H9 (cell line): ENCODE measurements around the gene GALNS. TPM values are rescaled to one million over a fixed set of nuclear protein-coding genes. Genes with fewer than 3 reads are reported as not detected.

Source experiments
- DNase-seq: peaks from one replicate; pipeline ENCODE4 v3.0.0-alpha.2; 2017
- H2AFZ ChIP-seq: one replicate; pipeline ENCODE4 v1.6.1; 2013; ENCODE audit warnings: mild to moderate bottlenecking, low read length, control low read depth, moderate library complexity
- H2AK5ac ChIP-seq: 2 replicates; pipeline ENCODE4 v1.6.1; 2013; ENCODE audit warnings: low read length, control low read depth, mixed read lengths; ENCODE audit not compliant: insufficient read length
- H2BK120ac ChIP-seq: one replicate; pipeline ENCODE4 v1.6.1; 2013; ENCODE audit warnings: low read depth, mild to moderate bottlenecking, low read length, control low read depth, inconsistent platforms; ENCODE audit not compliant: poor library complexity, severe bottlenecking
- H2BK12ac ChIP-seq: 2 replicates; pipeline ENCODE4 v1.6.1; 2013; ENCODE audit warnings: low read length, control low read depth, mixed read lengths, low read depth; ENCODE audit not compliant: insufficient read length
- H2BK15ac ChIP-seq: 2 replicates; pipeline ENCODE4 v1.6.1; 2013; ENCODE audit warnings: low read depth, low read length, control low read depth
- H2BK20ac ChIP-seq: one replicate; pipeline ENCODE4 v1.6.1; 2013; ENCODE audit warnings: low read depth, mild to moderate bottlenecking, low read length, control low read depth, inconsistent platforms; ENCODE audit not compliant: poor library complexity, severe bottlenecking
- H2BK5ac ChIP-seq: 2 replicates; pipeline ENCODE4 v1.6.1; 2013; ENCODE audit warnings: low read length, control low read depth, mixed read lengths; ENCODE audit not compliant: insufficient read length
- H3K14ac ChIP-seq: 2 replicates; pipeline ENCODE4 v1.6.1; 2013; ENCODE audit warnings: low read length, control low read depth; ENCODE audit not compliant: insufficient read depth
- H3K18ac ChIP-seq: 2 replicates; pipeline ENCODE4 v1.6.1; 2013; ENCODE audit warnings: low read depth, mild to moderate bottlenecking, mixed read lengths, low read length, control low read depth; ENCODE audit not compliant: insufficient read length
- H3K23ac ChIP-seq: 2 replicates; pipeline ENCODE4 v1.6.1; 2013; ENCODE audit warnings: low read length, control low read depth, mixed read lengths, low read depth; ENCODE audit not compliant: insufficient read length
- H3K23me2 ChIP-seq: 2 replicates; pipeline ENCODE4 v1.6.1; 2013; ENCODE audit warnings: low read depth, mild to moderate bottlenecking, mixed read lengths, low read length, control low read depth; ENCODE audit not compliant: insufficient read length, poor library complexity, severe bottlenecking
- H3K27ac ChIP-seq: 2 replicates; pipeline ENCODE4 v1.5.1; 2013; ENCODE audit warnings: low read length, control low read depth, mixed read lengths, low read depth; ENCODE audit not compliant: insufficient read length
- H3K27me3 ChIP-seq: 2 replicates; pipeline ENCODE4 v1.6.1; 2013; ENCODE audit warnings: low read length, control low read depth, inconsistent platforms; ENCODE audit not compliant: insufficient read depth
- H3K4ac ChIP-seq: 2 replicates; pipeline ENCODE4 v1.6.1; 2013; ENCODE audit warnings: low read depth, mild to moderate bottlenecking, control low read depth, inconsistent platforms, low read length, moderate library complexity
- H3K4me1 ChIP-seq: 2 replicates; pipeline ENCODE4 v1.6.1; 2013; ENCODE audit warnings: low read length, control low read depth, inconsistent platforms; ENCODE audit not compliant: insufficient read depth
- H3K4me2 ChIP-seq: 2 replicates; pipeline ENCODE4 v1.6.1; 2013; ENCODE audit warnings: low read length, control low read depth, mixed read lengths; ENCODE audit not compliant: insufficient read length, insufficient read depth
- H3K56ac ChIP-seq: 2 replicates; pipeline ENCODE4 v1.6.1; 2013; ENCODE audit warnings: low read depth, mild to moderate bottlenecking, mixed read lengths, low read length, control low read depth; ENCODE audit not compliant: insufficient read length
- H3K79me1 ChIP-seq: 2 replicates; pipeline ENCODE4 v1.6.1; 2013; ENCODE audit warnings: low read depth, mild to moderate bottlenecking, moderate library complexity, low read length, control low read depth, inconsistent platforms; ENCODE audit not compliant: insufficient read depth, poor library complexity, severe bottlenecking
- H3K79me2 ChIP-seq: 2 replicates; pipeline ENCODE4 v1.6.1; 2013; ENCODE audit warnings: low read length, control low read depth, inconsistent platforms; ENCODE audit not compliant: insufficient read depth
- H3K9ac ChIP-seq: 2 replicates; pipeline ENCODE4 v1.6.1; 2013; ENCODE audit warnings: low read length, control low read depth, mixed read lengths; ENCODE audit not compliant: insufficient read length; ENCODE audit errors: extremely low read depth
- H3K9me3 ChIP-seq: one replicate; pipeline ENCODE4 v1.6.1; 2013; ENCODE audit warnings: low read depth, low read length, inconsistent platforms; ENCODE audit not compliant: control insufficient read depth
- H3T11ph ChIP-seq: one replicate; pipeline ENCODE4 v1.6.1; 2013; ENCODE audit warnings: mild to moderate bottlenecking, low read length, control low read depth, inconsistent platforms
- H4K20me1 ChIP-seq: one replicate; pipeline ENCODE4 v1.6.1; 2013; ENCODE audit not compliant: control insufficient read depth, insufficient read length, insufficient read depth
- H4K5ac ChIP-seq: 2 replicates; pipeline ENCODE4 v1.6.1; 2013; ENCODE audit warnings: low read depth, mild to moderate bottlenecking, mixed read lengths, low read length, control low read depth; ENCODE audit not compliant: insufficient read length
- H4K8ac ChIP-seq: replicated peaks from 2 replicates; pipeline ENCODE4 v1.6.1; 2013; ENCODE audit warnings: low read length, control low read depth, mixed read lengths, low read depth; ENCODE audit not compliant: insufficient read length
- H4K91ac ChIP-seq: 2 replicates; pipeline ENCODE4 v1.6.1; 2013; ENCODE audit warnings: low read depth, mild to moderate bottlenecking, moderate library complexity, mixed read lengths, low read length, control low read depth; ENCODE audit not compliant: insufficient read length
- H3K27ac Mint-ChIP-seq, 3 experiments: 2 replicates in 2 of 3; 3 replicates in 1 of 3; pipeline ENCODE4 v1.8.0; 2020 to 2021; ENCODE audit warnings: mixed read lengths in 3 of 3, mild to moderate bottlenecking in 1 of 3, moderate library complexity in 1 of 3
- H3K27me3 Mint-ChIP-seq: 2 replicates; pipeline ENCODE4 v1.8.0; 2021; ENCODE audit warnings: low read depth, mild to moderate bottlenecking, moderate library complexity, mixed read lengths
- H3K36me3 Mint-ChIP-seq, 3 experiments: 2 replicates in 2 of 3; 3 replicates in 1 of 3; pipeline ENCODE4 v1.8.0; 2020 to 2021; ENCODE audit warnings: low read depth in 3 of 3, mixed read lengths in 3 of 3; ENCODE audit not compliant: insufficient read depth in 1 of 3
- H3K4me1 Mint-ChIP-seq, 2 experiments: 2 replicates each; pipeline ENCODE4 v1.8.0; 2020; ENCODE audit warnings: mixed read lengths in 2 of 2
- H3K4me3 Mint-ChIP-seq, 2 experiments: 2 replicates in 1 of 2; 3 replicates in 1 of 2; pipeline ENCODE4 v1.8.0; 2020 to 2021; ENCODE audit warnings: mild to moderate bottlenecking in 2 of 2, mixed read lengths in 2 of 2, moderate library complexity in 1 of 2
- H3K9me3 Mint-ChIP-seq, 2 experiments: 2 replicates in 1 of 2; 3 replicates in 1 of 2; pipeline ENCODE4 v1.8.0; 2020; ENCODE audit warnings: mild to moderate bottlenecking in 2 of 2, mixed read lengths in 2 of 2, moderate library complexity in 1 of 2
- CTCF ChIP-seq: fragments of 200-600 bp; sonication (generic); conservative IDR thresholded peaks from 3 replicates; pipeline ENCODE4 v1.8.0; 2021; ENCODE audit warnings: antibody characterized with exemption, mild to moderate bottlenecking
- WGBS: extraction: QIAGEN DNeasy Blood & Tissue Kit; methylation state at CpG from one replicate; pipeline ENCODE4 v1.1.7; 2013; ENCODE audit warnings: missing lambda C conversion rate, low lambda C conversion rate, mixed read lengths; ENCODE audit not compliant: insufficient read length; ENCODE audit errors: extremely low coverage; 5-methylcytosine and 5-hydroxymethylcytosine counted together
- total RNA-seq: library from RNA; stranded (reverse); gene quantifications from 2 replicates; pipeline ENCODE4 v1.2.1, GENCODE V29; 2021

The GALNS gene
- total RNA-seq, 1 experiment from 2014 or later = 20.3 TPM

GRCh38 chr16:88881007-88881615 is 24.4 kb upstream of the GALNS start:
- no peak overlapping the region for H2AK5ac ChIP-seq
- H2AFZ ChIP-seq = no peak overlapping the region
- H2BK20ac ChIP-seq = no peak overlapping the region
- no peak overlapping the region for H3K9ac ChIP-seq
- H4K5ac ChIP-seq = no peak overlapping the region
- no peak overlapping the region for H3K27ac ChIP-seq
- H3K4me1 Mint-ChIP-seq = peaks cover 0 to 11% of the 10 kb centered on the region in 2 experiments; a peak in 1 of 4 replicates
- H3K23ac ChIP-seq = no peak overlapping the region
- no peaks in the 10 kb centered on the region for H3K36me3 Mint-ChIP-seq
- no peak overlapping the region for H2BK5ac ChIP-seq
- H3K4me1 ChIP-seq = no peaks in the 10 kb centered on the region
- H3K23me2 ChIP-seq = no peaks in the 10 kb centered on the region
- H3K14ac ChIP-seq = peak overlapping the region; percentile 16; the same call in 1 of the 2 replicates
- no peaks in the 10 kb centered on the region for H3K79me2 ChIP-seq
- no peak overlapping the region for H4K8ac ChIP-seq
- no CpG with 5 or more reads among the region's 46 CpGs for WGBS
- no peak overlapping the region for H3K18ac ChIP-seq
- TF ChIP-seq CTCF = no peak
- H3K27ac Mint-ChIP-seq = no peak overlapping the region
- no peak overlapping the region for H3K4me2 ChIP-seq
- H3K9me3 ChIP-seq = no peaks in the 10 kb centered on the region
- no peaks in the 10 kb centered on the region for H3K27me3 ChIP-seq
- no peak for DNase-seq
- H4K91ac ChIP-seq = no peak overlapping the region
- H3K4ac ChIP-seq = no peak overlapping the region
- H2BK120ac ChIP-seq = no peak overlapping the region
- no peak overlapping the region for H3K4me3 Mint-ChIP-seq
- no peaks in the 10 kb centered on the region for H3K79me1 ChIP-seq
- no peak overlapping the region for H3T11ph ChIP-seq
- H3K56ac ChIP-seq = no peak overlapping the region
- H3K9me3 Mint-ChIP-seq = no peaks in the 10 kb centered on the region
- no peak overlapping the region for H2BK12ac ChIP-seq
- H4K20me1 ChIP-seq = no peaks in the 10 kb centered on the region
- H3K27me3 Mint-ChIP-seq = no peaks in the 10 kb centered on the region
- no peak overlapping the region; the same call in 1 of the 2 replicates for H2BK15ac ChIP-seq
